Epithelial cell of proximal tubule (primary cell): ENCODE results near the gene GXYLT2. TPM values are rescaled to one million over a fixed set of nuclear protein-coding genes. Genes with fewer than 3 reads are reported as not detected.

ENCODE experiments used
- DNase-seq: peaks from one replicate; pipeline ENCODE4 v3.0.0-alpha.2; 2011; ENCODE audit warnings: low read depth
- H3K4me3 ChIP-seq: 2 replicates; pipeline ENCODE4 v1.5.1; 2011; ENCODE audit warnings: low read depth, mild to moderate bottlenecking, low read length
- CTCF ChIP-seq: conservative IDR thresholded peaks from 2 replicates; pipeline ENCODE4 v1.5.1; 2012; ENCODE audit warnings: low read depth, mild to moderate bottlenecking, low read length
- total RNA-seq: library from RNA; depleted of rRNA; stranded (reverse); fragments of >200 nt; gene quantifications from 2 replicates; pipeline ENCODE4 v1.2.3, GENCODE V29; 2015

GXYLT2 gene
- total RNA-seq, 1 donor from 2014 or later: 1.6 TPM

- TF ChIP-seq CTCF: no peak
- no peak for DNase-seq
- no peak overlapping the region for H3K4me3 ChIP-seq
Measured at GRCh38 chr3:72904163-72904562, 16.3 kb downstream of the GXYLT2 start.

- H3K4me3 ChIP-seq: no peak overlapping the region
- no peak for TF ChIP-seq CTCF
- DNase-seq: no peak
Measured at GRCh38 chr3:72906154-72906553, 18.3 kb downstream of the GXYLT2 start.

GRCh38 chr3:72907131-72907711, 19.4 kb downstream of the GXYLT2 start:
- no peak for DNase-seq
- no peak overlapping the region for H3K4me3 ChIP-seq
- no peak for TF ChIP-seq CTCF

GRCh38 chr3:72907731-72908620, 20.1 kb downstream of the GXYLT2 start:
- DNase-seq: no peak
- no peak for TF ChIP-seq CTCF
- no peak overlapping the region for H3K4me3 ChIP-seq

GRCh38 chr3:72909591-72909990, 21.7 kb downstream of the GXYLT2 start:
- no peak for TF ChIP-seq CTCF

GRCh38 chr3:72912532-72912931, 24.7 kb downstream of the GXYLT2 start:
- DNase-seq: no peak

More at GRCh38 chr3:72909591-72909990, 21.7 kb downstream of the GXYLT2 start:
- DNase-seq: no peak
- H3K4me3 ChIP-seq: no peak overlapping the region

More at GRCh38 chr3:72912532-72912931, 24.7 kb downstream of the GXYLT2 start:
- no peak overlapping the region for H3K4me3 ChIP-seq
- no peak for TF ChIP-seq CTCF
